Urothelium cell line (cell line): Measurements from ENCODE around the gene DIP2A.
"Not testable (repeated sequence)": the region's sequence is repeated elsewhere in the genome, so short reads cannot be mapped to it uniquely, and the experiment has no call there.

Experiments used
- DNase-seq: peaks from one replicate; pipeline ENCODE4 v3.0.0; 2011; ENCODE audit warnings: low spot score, mixed read lengths
- FAIRE-seq: peaks from 2 replicates; lab custom pipeline; 2011; peaks lifted over from hg19 to GRCh38; lab: Jason Lieb, UNC

Gene DIP2A

GRCh38 chr21:46569081-46569480 lies 110.4 kb downstream of the DIP2A start:
- no peak for DNase-seq
- FAIRE-seq: no peak

DNA sequence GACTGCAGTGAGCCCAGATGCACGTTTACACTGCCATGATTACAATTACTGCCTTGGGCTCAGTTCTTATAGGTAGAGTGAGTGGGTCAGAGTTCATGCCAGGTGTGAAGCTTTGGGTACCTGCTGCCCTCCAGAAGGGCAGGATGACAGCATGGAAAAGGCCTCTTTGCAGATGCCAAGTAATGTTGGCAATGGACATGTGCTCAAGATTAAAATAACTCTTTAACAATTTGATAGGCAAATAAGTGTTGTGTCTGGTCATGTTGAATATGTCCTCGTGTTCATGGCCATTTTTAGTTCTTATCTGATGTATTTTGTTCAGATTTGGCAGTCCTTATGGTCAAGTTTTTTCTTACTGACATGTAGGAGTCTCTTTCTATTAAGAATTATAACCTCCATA lies 111.4 kb downstream of the DIP2A start:
- FAIRE-seq (no peak), DNase-seq (no peak)

DNA sequence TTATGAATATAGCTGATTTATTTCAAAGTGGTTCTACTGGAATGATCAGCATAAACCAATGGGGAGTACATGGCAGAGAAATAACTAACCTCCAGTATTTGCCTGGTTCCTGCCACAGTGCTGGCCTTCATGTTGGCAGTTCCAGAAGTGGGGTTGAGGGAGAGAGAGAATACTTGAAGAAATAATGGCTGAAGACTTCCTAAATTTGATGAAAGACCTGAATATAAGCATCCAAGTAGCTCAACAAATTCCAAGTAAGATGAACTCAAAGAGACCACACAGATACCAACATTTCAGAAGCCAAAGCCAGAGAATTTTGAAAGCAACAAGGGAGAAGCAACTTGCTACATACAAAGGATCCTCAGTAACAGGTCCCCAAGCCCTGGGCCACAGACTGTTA lies 111.9 kb downstream of the DIP2A start:
- no peak for FAIRE-seq

DNA sequence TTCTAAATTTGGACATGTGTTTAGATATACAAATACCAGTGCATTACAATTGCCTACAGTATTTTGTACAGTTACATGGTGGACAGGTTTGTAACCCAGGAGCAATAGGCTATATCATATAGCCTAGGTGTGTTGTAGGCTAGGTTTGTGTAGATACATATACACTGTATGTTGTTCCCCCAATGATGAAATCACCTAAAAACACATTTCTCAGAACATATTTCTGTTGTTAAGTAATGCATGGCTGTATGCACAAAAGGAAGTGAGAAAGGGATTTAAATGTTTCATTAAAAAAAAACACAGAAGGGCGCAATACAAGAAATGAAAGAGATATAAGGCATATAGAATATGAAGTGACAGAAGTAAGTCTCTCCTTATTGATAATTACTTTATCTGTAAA lies 114.2 kb downstream of the DIP2A start:
- FAIRE-seq: no peak
- DNase-seq: no peak

More for the DNA sequence above, 111.9 kb downstream of the DIP2A start:
- DNase-seq: no peak

GRCh38 chr21:46577786-46578185 lies 119.1 kb downstream of the DIP2A start:
- FAIRE-seq, DNase-seq: not testable (repeated sequence)

DNA sequence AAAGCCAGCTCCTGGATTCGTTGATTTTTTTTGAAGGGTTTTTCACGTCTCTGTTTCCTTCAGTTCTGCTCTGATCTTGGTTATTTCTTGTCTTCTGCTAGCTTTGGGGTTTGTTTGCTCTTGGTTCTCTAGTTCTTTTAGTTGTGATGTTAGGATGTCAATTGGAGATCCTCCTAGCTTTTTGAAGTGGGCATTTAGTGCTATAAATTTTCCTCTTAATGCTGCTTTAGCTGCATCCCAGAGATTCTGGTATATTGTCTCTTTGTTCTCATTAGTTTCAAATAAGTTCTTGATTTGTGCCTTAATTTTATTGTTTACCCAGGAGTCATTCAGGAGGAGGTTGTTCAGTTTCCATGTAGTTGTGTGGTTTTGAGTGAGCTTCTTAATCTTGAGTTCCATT lies 120.7 kb downstream of the DIP2A start:
- DNase-seq, FAIRE-seq: not testable (repeated sequence)

DNA sequence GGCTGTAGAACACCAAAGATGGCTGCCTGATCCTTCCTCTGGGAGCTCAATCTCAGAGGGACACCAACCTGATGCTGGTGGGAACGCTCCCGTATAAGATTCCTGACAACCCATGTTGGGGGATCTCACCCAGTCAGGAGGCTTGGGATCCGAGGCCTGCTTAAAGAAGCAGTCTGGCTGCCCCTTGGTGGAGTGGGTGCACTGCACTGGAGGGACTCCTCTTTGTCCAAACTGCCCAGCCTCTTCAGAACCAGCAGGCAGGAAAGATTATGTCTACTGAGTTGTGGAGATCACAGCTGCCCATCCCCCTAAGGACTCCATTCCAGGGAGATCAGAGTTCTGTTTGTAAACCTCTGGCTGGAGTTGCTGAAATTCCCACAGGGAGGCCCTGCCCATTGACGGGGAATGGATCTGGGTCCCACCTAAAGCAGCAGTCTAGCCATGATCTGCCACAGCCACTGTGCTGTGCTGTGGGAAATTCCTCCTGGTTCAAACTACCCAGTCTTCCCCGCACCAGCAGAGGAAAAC lies 123.2 kb downstream of the DIP2A start:
- FAIRE-seq (no peak), DNase-seq (no peak)

DNA sequence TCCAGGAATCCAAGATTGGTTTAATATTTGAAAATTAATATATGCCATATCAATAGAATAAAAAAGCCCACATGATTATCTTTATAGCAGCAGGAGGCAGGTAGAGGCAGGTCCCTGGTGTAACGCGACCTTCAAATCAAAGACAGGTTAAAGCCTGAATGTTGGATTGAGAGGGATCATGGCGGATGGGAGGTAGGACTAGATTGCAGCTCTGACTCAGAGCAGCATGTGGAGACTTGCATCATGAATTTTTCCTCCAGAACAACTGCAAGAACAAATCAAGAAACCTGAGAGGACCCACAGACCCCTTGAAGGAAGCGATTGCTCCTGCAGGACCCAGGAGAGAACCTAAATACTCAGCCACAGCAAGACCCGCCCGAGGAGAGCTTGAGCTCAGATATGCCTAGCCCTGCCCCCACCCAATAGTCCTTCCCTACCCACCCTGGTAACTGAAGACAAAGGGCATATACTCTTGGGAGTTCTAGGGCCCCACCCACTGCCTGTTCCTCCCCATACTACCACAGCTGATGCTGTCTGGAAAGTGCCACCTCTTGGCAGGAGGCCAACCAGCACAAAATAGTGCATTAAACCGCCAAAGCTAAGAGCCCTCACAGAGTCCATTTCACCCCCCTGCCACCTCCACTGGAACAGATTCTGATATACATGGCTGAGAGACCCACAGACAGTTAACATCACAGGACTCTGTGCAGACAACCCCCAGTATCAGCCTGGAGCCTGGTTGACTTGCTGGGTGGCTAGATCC lies 126.7 kb downstream of the DIP2A start:
- FAIRE-seq (no peak), DNase-seq (no peak)

- FAIRE-seq: no peak
- DNase-seq: no peak
These were observed 135.6 kb downstream of the DIP2A start for GRCh38 chr21:46594276-46594675.

DNA sequence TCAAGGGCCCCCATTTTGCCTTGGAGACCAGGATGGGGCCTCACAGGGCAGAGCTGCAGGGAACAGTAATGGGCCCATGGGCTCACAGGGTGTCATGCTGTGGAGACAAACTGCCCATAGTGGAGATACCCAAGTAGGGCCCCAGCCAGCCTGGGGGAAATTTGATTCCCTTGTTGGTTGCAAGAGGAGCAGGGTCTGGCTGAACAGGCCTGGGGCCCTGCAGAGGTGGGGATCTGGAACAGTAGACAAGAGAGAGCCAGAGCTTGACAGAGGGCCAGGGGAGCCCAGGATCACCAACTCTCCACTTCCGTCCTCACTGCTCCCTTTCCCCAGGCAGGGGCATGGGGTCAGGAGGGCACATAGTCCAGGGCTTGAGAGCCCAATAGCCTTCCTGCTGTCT lies 137.5 kb downstream of the DIP2A start:
- DNase-seq (no peak), FAIRE-seq (no peak)

GRCh38 chr21:46597031-46597430 lies 138.3 kb downstream of the DIP2A start:
- FAIRE-seq: no peak
- no peak for DNase-seq

- DNase-seq (no peak), FAIRE-seq (no peak)
These were observed 139.2 kb downstream of the DIP2A start for GRCh38 chr21:46597896-46598343.

DNA sequence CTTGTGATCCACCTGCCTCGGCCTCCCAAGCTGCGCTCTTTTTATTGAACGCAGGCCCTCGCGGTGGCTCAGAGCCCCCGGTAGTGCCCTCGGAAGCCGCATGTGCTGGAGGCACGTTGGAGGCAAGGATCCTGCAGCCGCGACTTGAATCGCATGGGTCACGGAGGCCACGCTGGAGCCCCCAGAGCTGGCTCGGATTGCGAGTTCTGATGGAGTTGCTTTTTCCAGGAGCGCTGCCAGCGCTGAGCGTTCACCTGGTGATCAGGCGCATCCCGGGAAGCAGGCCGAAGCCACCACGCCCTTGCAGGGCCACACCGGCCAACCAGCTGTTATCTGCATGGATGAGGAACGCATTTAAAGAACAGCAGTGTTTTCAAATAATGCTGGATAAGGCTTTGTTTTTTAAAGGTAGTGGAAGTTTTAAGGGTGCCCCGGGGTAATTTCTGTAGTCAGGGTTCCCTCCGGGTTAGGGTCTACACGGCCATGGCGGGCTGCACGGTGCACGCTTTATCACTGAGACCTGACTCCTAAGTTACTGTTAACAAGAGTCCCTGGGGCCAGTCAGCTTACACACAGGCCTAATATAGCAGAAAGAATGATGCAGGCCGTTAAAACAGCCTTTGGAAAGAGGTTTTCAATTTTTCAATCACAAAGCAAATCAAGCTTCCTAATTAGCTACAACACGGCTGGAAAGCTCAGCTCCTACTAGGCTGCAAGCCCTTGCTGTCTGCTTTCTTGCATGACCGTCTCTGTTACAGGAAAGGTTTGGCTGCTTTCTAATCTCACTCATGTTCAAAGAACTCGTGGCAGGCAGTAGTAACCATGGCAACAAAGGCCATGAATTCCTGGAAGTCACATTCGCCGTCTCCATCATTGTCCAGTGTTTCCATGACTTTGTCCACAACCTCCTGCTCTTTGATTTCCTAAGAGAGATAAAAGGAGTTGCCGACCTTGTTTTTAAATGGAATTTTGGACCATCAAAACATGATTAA lies 140.2 kb downstream of the DIP2A start:
- DNase-seq (peak; percentile 56), FAIRE-seq (no peak)

GRCh38 chr21:46600305-46600704 lies 141.6 kb downstream of the DIP2A start:
- DNase-seq: no peak
- no peak for FAIRE-seq

- no peak for DNase-seq
These were observed 142.3 kb downstream of the DIP2A start for GRCh38 chr21:46600978-46601377.

GRCh38 chr21:46603228-46603627 lies 144.5 kb downstream of the DIP2A start:
- DNase-seq (peak; percentile 44), FAIRE-seq (no peak)

More at GRCh38 chr21:46600978-46601377, 142.3 kb downstream of the DIP2A start:
- FAIRE-seq: no peak

- FAIRE-seq: no peak
- DNase-seq: no peak
These were observed 145.8 kb downstream of the DIP2A start for GRCh38 chr21:46604329-46604974.

DNA sequence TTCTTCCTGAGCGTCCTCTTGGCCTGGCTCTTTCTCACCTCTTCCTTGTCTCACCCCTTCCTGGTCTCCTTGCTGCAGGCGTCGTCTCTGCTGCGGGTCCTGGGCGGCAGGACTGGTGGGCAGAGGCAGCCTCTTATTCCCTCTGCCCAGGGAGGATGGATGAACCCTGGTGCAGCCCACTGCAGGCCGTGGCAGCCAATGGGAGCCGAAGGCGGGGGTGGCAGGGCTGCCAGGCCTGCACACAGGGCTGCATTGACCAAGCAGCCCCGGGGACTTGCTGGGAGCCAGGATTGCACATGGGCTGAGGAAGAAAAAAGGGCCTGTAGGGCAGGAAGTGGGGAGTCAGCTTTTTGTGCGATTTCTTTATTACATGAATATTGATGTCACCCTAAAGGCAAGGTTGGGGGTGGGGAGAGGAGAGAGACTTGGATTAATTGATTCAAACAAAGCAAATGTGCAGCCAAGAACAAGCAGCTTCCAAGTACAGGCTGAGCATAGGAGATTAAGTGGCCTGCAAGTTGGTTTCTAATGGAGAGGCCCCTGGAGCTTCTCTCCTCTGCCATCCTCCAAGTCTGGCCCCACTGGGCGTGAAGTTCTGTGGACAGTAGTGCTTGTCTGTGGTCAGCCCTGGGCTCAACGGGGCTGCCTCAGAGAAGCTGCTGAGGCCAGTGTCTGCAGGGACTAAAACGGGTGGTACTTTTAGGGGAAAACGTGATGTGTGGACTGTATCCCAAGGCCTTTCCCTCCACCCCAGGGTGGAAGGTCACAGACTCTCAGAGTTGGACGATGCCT lies 146.5 kb downstream of the DIP2A start, which contains the start of gene S100B:
Gene S100B, minus strand, starts transcription at position 108 of the 792 bp plus-strand sequence. CDS start 2,667 bp downstream, outside the sequence.
- FAIRE-seq (no peak), DNase-seq (no peak)

DNA sequence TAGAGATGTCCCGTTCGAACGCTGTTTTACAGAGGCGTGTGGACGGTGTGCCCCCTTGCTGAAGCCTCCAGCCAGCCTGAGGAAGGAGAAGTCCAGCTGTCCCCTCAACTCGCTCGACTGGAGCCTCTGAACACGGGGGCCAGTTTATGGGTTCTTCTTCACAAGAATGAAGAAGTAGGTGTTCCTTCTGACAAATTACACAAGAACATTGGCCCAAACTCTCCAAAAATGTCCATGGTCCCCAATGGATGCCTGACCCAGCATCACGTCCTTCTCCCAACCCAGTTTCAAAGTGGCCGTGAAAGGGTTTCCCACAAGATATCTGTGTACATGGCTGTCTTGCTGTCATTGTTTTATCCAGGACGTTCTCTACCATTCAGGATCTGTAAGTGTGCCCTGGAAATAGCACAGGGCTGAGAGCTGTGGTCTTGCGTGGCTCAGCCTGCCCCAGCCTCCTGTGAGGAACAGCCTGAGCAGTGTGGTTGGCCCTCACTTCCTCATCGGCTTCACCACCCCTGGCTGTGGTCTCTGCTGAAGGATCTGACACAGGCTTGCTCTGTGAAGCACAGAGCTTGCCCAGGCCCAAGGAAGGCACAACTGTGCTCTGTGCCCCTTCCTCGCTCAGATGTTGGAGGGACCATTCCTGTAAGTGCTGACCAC lies 147.2 kb downstream of the DIP2A start:
- FAIRE-seq: no peak
- DNase-seq: no peak
